ENCODE results near the gene PBXIP1.
A peak's percentile ranks its signal among the peaks of the same experiment; 100 is the strongest.

GRCh38 chr1:155002464-155003226 is 46.7 kb upstream of the PBXIP1 start, which contains the start of gene ZBTB7B:
- TF ChIP-seq CTCF (IDR thresholded peaks at IDR 0.05) (no peak), POLR2A (IDR thresholded peaks at IDR 0.05) (peak; percentile 36 to 37)
